MM.1S (cell line): ENCODE measurements around the gene RFNG.

Experiments used
- CTCF ChIP-seq: fragments of 300-600 bp; sonication (generic); IDR thresholded peaks from 2 replicates; pipeline ENCODE4 v1.5.1; 2016; ENCODE audit warnings: antibody characterized with exemption, low read length, mixed read lengths
- EZH2 ChIP-seq: fragments of 300-600 bp; sonication (generic); optimal IDR thresholded peaks from 2 replicates; pipeline ENCODE3; 2017; ENCODE audit warnings: low read depth, mild to moderate bottlenecking, antibody characterized with exemption, low read length, mixed read lengths
- EZH2phosphoT487 ChIP-seq: fragments of 300-600 bp; sonication (generic); IDR thresholded peaks from 2 replicates; pipeline ENCODE4 v1.6.1; 2018; ENCODE audit warnings: antibody characterized with exemption, low read length

GRCh38 chr17:82084373-82085030 is 32.9 kb upstream of the RFNG start:
- TF ChIP-seq CTCF (no peak), EZH2 (no peak), EZH2phosphoT487 (no peak)
